SU-DHL-6 (cell line): Measurements from ENCODE around the gene MYO5C.

Experiments used
- H2AFZ ChIP-seq: fragments of 200-600 bp; sonication (generic); 2 replicates; pipeline ENCODE4 v1.6.1; 2014; ENCODE audit warnings: low read depth, mild to moderate bottlenecking, moderate library complexity, mixed read lengths, antibody characterized with exemption, low read length; ENCODE audit not compliant: severe bottlenecking
- H3F3A ChIP-seq: fragments of 200-600 bp; shearing (Covaris generic); 2 replicates; pipeline ENCODE4 v1.6.0; 2016; ENCODE audit warnings: antibody characterized with exemption, mild to moderate bottlenecking; ENCODE audit not compliant: insufficient read depth
- H3K27ac ChIP-seq: fragments of 200-600 bp; sonication (generic); 2 replicates; pipeline ENCODE4 v1.5.1; 2016; ENCODE audit warnings: low read depth, mild to moderate bottlenecking, low read length, moderate library complexity, mixed read lengths
- H3K27me3 ChIP-seq: fragments of 200-600 bp; sonication (generic), shearing (Covaris generic); 2 replicates; pipeline ENCODE4 v1.6.0; 2014; ENCODE audit warnings: mild to moderate bottlenecking, low read length
- H3K36me3 ChIP-seq: fragments of 200-600 bp; sonication (generic); 2 replicates; pipeline ENCODE4 v1.6.1; 2014; ENCODE audit warnings: mild to moderate bottlenecking, low read length, mixed read lengths
- H3K4me2 ChIP-seq: fragments of 300-600, 200-600 bp; shearing (Covaris generic), sonication (generic); 2 replicates; pipeline ENCODE4 v1.6.0; 2014; ENCODE audit warnings: low read length, low read depth, mild to moderate bottlenecking; ENCODE audit not compliant: poor library complexity, severe bottlenecking
- H3K4me3 ChIP-seq: fragments of 200-600 bp; sonication (generic); 2 replicates; pipeline ENCODE4 v1.5.1; 2014; ENCODE audit warnings: antibody characterized with exemption, low read length, mild to moderate bottlenecking, mixed read lengths; ENCODE audit not compliant: insufficient read depth, poor library complexity, severe bottlenecking
- H3K79me2 ChIP-seq: fragments of 200-600 bp; sonication (generic); 2 replicates; pipeline ENCODE4 v1.6.1; 2014; ENCODE audit warnings: mild to moderate bottlenecking, low read length, moderate library complexity; ENCODE audit not compliant: insufficient read depth
- H3K9ac ChIP-seq: fragments of 200-600 bp; sonication (generic); 2 replicates; pipeline ENCODE4 v1.7.0; 2014; ENCODE audit warnings: mild to moderate bottlenecking, low read length
- H3K9me2 ChIP-seq: fragments of 200-600 bp; sonication (generic); replicated peaks from 2 replicates; pipeline ENCODE4 v1.6.1; 2014; ENCODE audit warnings: low read length; ENCODE audit not compliant: insufficient read depth
- H3K9me3 ChIP-seq: fragments of 200-600 bp; sonication (generic); 2 replicates; pipeline ENCODE4 v1.6.1; 2014; ENCODE audit warnings: low read length, mixed read lengths; ENCODE audit not compliant: insufficient read depth
- H4K20me1 ChIP-seq: fragments of 200-600 bp; sonication (generic); 2 replicates; pipeline ENCODE4 v1.6.1; 2014; ENCODE audit warnings: low read depth, mild to moderate bottlenecking, antibody characterized with exemption, low read length, moderate library complexity, mixed read lengths
- EZH2phosphoT487 ChIP-seq: fragments of 200-600 bp; sonication (generic), shearing (Covaris generic); conservative IDR thresholded peaks from 2 replicates; pipeline ENCODE4 v1.6.1; 2018; ENCODE audit warnings: mild to moderate bottlenecking, antibody characterized with exemption, low read length, moderate library complexity, mixed read lengths
- TF ChIP-seq, protein P1 (sequence below): fragments of 200-600 bp; sonication (generic); IDR thresholded peaks from one replicate; pipeline ENCODE4 v1.5.1; 2017; ENCODE audit warnings: antibody characterized with exemption, mild to moderate bottlenecking, low read length, moderate library complexity; ENCODE audit not compliant: insufficient read depth, poor library complexity, severe bottlenecking

The MYO5C gene

GRCh38 chr15:52225230-52225629 lies 70.4 kb downstream of the MYO5C start:
- H3K9me2 ChIP-seq, result no peaks in the 10 kb centered on the region
- H3K79me2 ChIP-seq, result peaks cover 12% of the 10 kb centered on the region
- no peaks in the 10 kb centered on the region for H4K20me1 ChIP-seq
- H3K4me3 ChIP-seq, result peak overlapping the region; percentile 8
- no peaks in the 10 kb centered on the region for H3K9me3 ChIP-seq
- H3K27me3 ChIP-seq, result no peaks in the 10 kb centered on the region
- no peaks in the 10 kb centered on the region for H3K36me3 ChIP-seq
- peak overlapping the region; percentile 97 for H3K27ac ChIP-seq
- H3F3A ChIP-seq, result peaks cover 69% of the 10 kb centered on the region
- H3K4me2 ChIP-seq, result peak overlapping the region; percentile 99
- H2AFZ ChIP-seq, result no peak overlapping the region
- TF ChIP-seq EZH2phosphoT487, result no peak
- TF ChIP-seq, protein P1, sequence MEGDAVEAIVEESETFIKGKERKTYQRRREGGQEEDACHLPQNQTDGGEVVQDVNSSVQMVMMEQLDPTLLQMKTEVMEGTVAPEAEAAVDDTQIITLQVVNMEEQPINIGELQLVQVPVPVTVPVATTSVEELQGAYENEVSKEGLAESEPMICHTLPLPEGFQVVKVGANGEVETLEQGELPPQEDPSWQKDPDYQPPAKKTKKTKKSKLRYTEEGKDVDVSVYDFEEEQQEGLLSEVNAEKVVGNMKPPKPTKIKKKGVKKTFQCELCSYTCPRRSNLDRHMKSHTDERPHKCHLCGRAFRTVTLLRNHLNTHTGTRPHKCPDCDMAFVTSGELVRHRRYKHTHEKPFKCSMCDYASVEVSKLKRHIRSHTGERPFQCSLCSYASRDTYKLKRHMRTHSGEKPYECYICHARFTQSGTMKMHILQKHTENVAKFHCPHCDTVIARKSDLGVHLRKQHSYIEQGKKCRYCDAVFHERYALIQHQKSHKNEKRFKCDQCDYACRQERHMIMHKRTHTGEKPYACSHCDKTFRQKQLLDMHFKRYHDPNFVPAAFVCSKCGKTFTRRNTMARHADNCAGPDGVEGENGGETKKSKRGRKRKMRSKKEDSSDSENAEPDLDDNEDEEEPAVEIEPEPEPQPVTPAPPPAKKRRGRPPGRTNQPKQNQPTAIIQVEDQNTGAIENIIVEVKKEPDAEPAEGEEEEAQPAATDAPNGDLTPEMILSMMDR, result no peak
- H3K9ac ChIP-seq, result peak overlapping the region; percentile 77

DNA sequence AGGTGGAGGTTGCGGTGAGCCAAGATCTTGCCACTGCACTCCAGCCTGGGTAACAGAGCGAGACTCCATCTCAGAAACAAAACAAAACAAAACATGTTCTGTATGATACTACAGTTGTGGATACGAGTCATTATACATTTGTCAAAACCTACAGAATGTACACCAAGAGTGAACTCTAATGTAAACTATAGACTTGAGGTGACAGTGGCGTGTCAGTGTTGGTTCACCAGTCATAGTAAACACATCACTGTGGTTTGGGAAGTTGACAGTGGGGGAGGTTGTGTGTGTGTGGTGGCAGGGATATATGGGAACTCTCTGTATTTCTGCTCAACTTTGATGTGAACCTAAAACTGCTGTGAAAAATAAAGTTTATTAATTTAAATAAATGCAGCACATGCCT lies 71.4 kb downstream of the MYO5C start:
- no peaks in the 10 kb centered on the region for H3K36me3 ChIP-seq
- H3K79me2 ChIP-seq, result peaks cover 12% of the 10 kb centered on the region
- no peaks in the 10 kb centered on the region for H3K9me2 ChIP-seq
- H3K27me3 ChIP-seq, result no peaks in the 10 kb centered on the region
- H4K20me1 ChIP-seq, result no peaks in the 10 kb centered on the region
- peak overlapping the region; percentile 97 for H3K27ac ChIP-seq
- no peak overlapping the region for H2AFZ ChIP-seq
- TF ChIP-seq, protein P1, result no peak
- TF ChIP-seq EZH2phosphoT487, result no peak
- peaks cover 77% of the 10 kb centered on the region for H3F3A ChIP-seq
- H3K9ac ChIP-seq, result peak overlapping the region; percentile 77
- H3K9me3 ChIP-seq, result no peaks in the 10 kb centered on the region
- peak overlapping the region; percentile 99 for H3K4me2 ChIP-seq
- H3K4me3 ChIP-seq, result peak overlapping the region; percentile 71

GRCh38 chr15:52221730-52222129 lies 73.9 kb downstream of the MYO5C start:
- no peaks in the 10 kb centered on the region for H3K36me3 ChIP-seq
- no peaks in the 10 kb centered on the region for H3K9me2 ChIP-seq
- no peaks in the 10 kb centered on the region for H3K27me3 ChIP-seq
- peaks cover 76% of the 10 kb centered on the region for H3F3A ChIP-seq
- H3K9ac ChIP-seq, result peak overlapping the region; percentile 77
- TF ChIP-seq, protein P1, result no peak
- TF ChIP-seq EZH2phosphoT487, result no peak
- H3K4me2 ChIP-seq, result peak overlapping the region; percentile 99
- peak overlapping the region; percentile 71 for H3K4me3 ChIP-seq
- H3K9me3 ChIP-seq, result no peaks in the 10 kb centered on the region
- H4K20me1 ChIP-seq, result no peaks in the 10 kb centered on the region
- peaks cover 12% of the 10 kb centered on the region for H3K79me2 ChIP-seq
- peak overlapping the region; percentile 97 for H3K27ac ChIP-seq
- H2AFZ ChIP-seq, result no peak overlapping the region
